MCF 10A (cell line): Measurements from ENCODE around the gene CERS1. TPM values are rescaled to one million over a fixed set of nuclear protein-coding genes. Genes with fewer than 3 reads are reported as not detected.

Experiments
- BruUV-seq: library from RNA; stranded (reverse); fragments of 400-500 nt; replicated peaks from 2 replicates; lab custom pipeline; 2021; lab: Mats Ljungman, UMichigan
- CTCF ChIA-PET: fragments of 300-600 bp; sonication (Branson Sonifier 250); formaldehyde crosslinking; extraction: SDS; loops from one replicate; lab custom pipeline; 2021; ENCODE audit warnings: antibody characterized with exemption, inconsistent platforms; lab: Yijun Ruan, JAX
- POLR2A ChIA-PET: fragments of 300-600, 350-650 bp; sonication (Branson Sonifier 250); formaldehyde crosslinking; extraction: SDS; loops from one replicate; lab custom pipeline; 2020; ENCODE audit warnings: antibody characterized with exemption, inconsistent platforms; lab: Yijun Ruan, JAX
- DNase-seq: peaks from one replicate; pipeline ENCODE4 v3.0.0-alpha.2; 2018; ENCODE audit not compliant: unreplicated experiment
- H3K27ac Mint-ChIP-seq: one replicate; pipeline ENCODE4 v1.8.0; 2022; ENCODE audit warnings: mild to moderate bottlenecking, low read depth, mixed read lengths; ENCODE audit not compliant: unreplicated experiment
- H3K27me3 Mint-ChIP-seq: one replicate; pipeline ENCODE4 v1.8.0; 2022; ENCODE audit warnings: mixed read lengths; ENCODE audit not compliant: insufficient read depth, unreplicated experiment
- H3K36me3 Mint-ChIP-seq: one replicate; pipeline ENCODE4 v1.8.0; 2022; ENCODE audit warnings: mild to moderate bottlenecking, moderate library complexity, mixed read lengths; ENCODE audit not compliant: insufficient read depth, unreplicated experiment
- H3K4me1 Mint-ChIP-seq: one replicate; pipeline ENCODE4 v1.8.0; 2022; ENCODE audit warnings: mixed read lengths; ENCODE audit not compliant: insufficient read depth, unreplicated experiment
- H3K4me3 Mint-ChIP-seq: one replicate; pipeline ENCODE4 v1.8.0; 2022; ENCODE audit warnings: mild to moderate bottlenecking, moderate library complexity, mixed read lengths; ENCODE audit not compliant: unreplicated experiment
- H3K9me3 Mint-ChIP-seq: one replicate; pipeline ENCODE4 v1.8.0; 2022; ENCODE audit warnings: mixed read lengths; ENCODE audit not compliant: unreplicated experiment
- CTCF ChIP-seq: fragments of 200-600 bp; IDR thresholded peaks from one replicate; pipeline ENCODE4 v1.8.0; 2022; ENCODE audit warnings: antibody characterized with exemption, mild to moderate bottlenecking; ENCODE audit not compliant: unreplicated experiment
- intact Hi-C: fragments of 100-400 bp; cut with micrococcal nuclease; formaldehyde crosslinking; loops from 2 replicates; pipeline ENCODE4 v1.14.1; 2022
- total RNA-seq: library from RNA; stranded (reverse); gene quantifications from 2 replicates; pipeline ENCODE4 v1.2.3, GENCODE V29; 2022

CERS1 gene
- total RNA-seq, 1 experiment from 2014 or later = not detected

GRCh38 chr19:18865106-18865972 is 30.6 kb downstream of the CERS1 start:
- H3K27me3 Mint-ChIP-seq = no peaks in the 10 kb centered on the region
- H3K27ac Mint-ChIP-seq = no peak overlapping the region
- no peak overlapping the region for H3K4me3 Mint-ChIP-seq
- peaks cover 86% of the 10 kb centered on the region for H3K36me3 Mint-ChIP-seq
- no peaks in the 10 kb centered on the region for H3K9me3 Mint-ChIP-seq
- ChIA-PET POLR2A (no interaction called here), CTCF (interaction anchor here (0.5 to 2.9 kb wide), 14 partner anchors 10 to 582 kb away, joined by 3 to 22 read pairs (median 4); no protein-coding TSS in a partner anchor)
- no TSS peak for BruUV-seq
- no peaks in the 10 kb centered on the region for H3K4me1 Mint-ChIP-seq
- DNase-seq = no peak
- TF ChIP-seq CTCF = no peak
- intact Hi-C loops = no loop called here

- no peak for TF ChIP-seq CTCF
- H3K36me3 Mint-ChIP-seq = peaks cover 93% of the 10 kb centered on the region
- DNase-seq = no peak
- POLR2A ChIA-PET = interaction anchor here (1.1 kb wide), 1 partner anchor 11 kb away, joined by 3 read pairs; no protein-coding TSS in a partner anchor
- CTCF ChIA-PET = interaction anchor here (0.6 to 1.1 kb wide), 3 partner anchors 17 to 131 kb away, joined by 3 to 7 read pairs (median 7); no protein-coding TSS in a partner anchor
- BruUV-seq = no TSS peak
- no peaks in the 10 kb centered on the region for H3K27me3 Mint-ChIP-seq
- no peaks in the 10 kb centered on the region for H3K4me1 Mint-ChIP-seq
- intact Hi-C loops = no loop called here
- H3K27ac Mint-ChIP-seq = no peak overlapping the region
- no peak overlapping the region for H3K4me3 Mint-ChIP-seq
- no peaks in the 10 kb centered on the region for H3K9me3 Mint-ChIP-seq
Measured at GRCh38 chr19:18863843-18864362, 32.1 kb downstream of the CERS1 start.

- no TSS peak for BruUV-seq
- H3K4me1 Mint-ChIP-seq = no peaks in the 10 kb centered on the region
- no peaks in the 10 kb centered on the region for H3K9me3 Mint-ChIP-seq
- H3K27me3 Mint-ChIP-seq = no peaks in the 10 kb centered on the region
- TF ChIP-seq CTCF = no peak
- H3K27ac Mint-ChIP-seq = no peak overlapping the region
- intact Hi-C loops = no loop called here
- CTCF ChIA-PET = interaction anchor here (0.6 to 1.1 kb wide), 5 partner anchors 16 to 394 kb away, joined by 3 to 7 read pairs (median 3); no protein-coding TSS in a partner anchor
- POLR2A ChIA-PET = interaction anchor here (0.6 to 1.1 kb wide), 3 partner anchors 11 to 91 kb away, joined by 3 read pairs; no protein-coding TSS in a partner anchor
- peaks cover 96% of the 10 kb centered on the region for H3K36me3 Mint-ChIP-seq
- H3K4me3 Mint-ChIP-seq = no peak overlapping the region
- no peak for DNase-seq
Measured at GRCh38 chr19:18862976-18863842, 32.7 kb downstream of the CERS1 start.
